HL-60 (cell line): ENCODE results near the gene CASTOR1.

ENCODE experiments used
- DNase-seq, 2 experiments: peaks; one replicate each; pipeline ENCODE4 v3.0.0-alpha.2; 2010 to 2020; ENCODE audit warnings: low read depth in 1 of 2, low spot score in 1 of 2
- H3K27ac ChIP-seq: fragments of 250-450 bp; sonication (Bioruptor Pico); replicated peaks from 2 replicates; pipeline ENCODE4 v1.5.1; 2020; ENCODE audit warnings: mild to moderate bottlenecking, moderate library complexity
- H3K27me3 ChIP-seq: fragments of 250-450 bp; sonication (Bioruptor Pico); 2 replicates; pipeline ENCODE4 v1.5.1; 2021; ENCODE audit warnings: mild to moderate bottlenecking, moderate library complexity; ENCODE audit not compliant: insufficient read depth, poor library complexity, severe bottlenecking
- H3K4me3 ChIP-seq: replicated peaks from 2 replicates; pipeline ENCODE4 v1.5.1; 2011; ENCODE audit warnings: mild to moderate bottlenecking, control low read depth, low read length; ENCODE audit not compliant: insufficient read depth
- CTCF ChIP-seq: IDR thresholded peaks from one replicate; pipeline ENCODE4 v1.5.1; 2011; ENCODE audit warnings: low read length, control low read depth, inconsistent platforms; ENCODE audit not compliant: insufficient read depth
- GABPA ChIP-seq: IDR thresholded peaks from 2 replicates; pipeline ENCODE4 v1.6.1; 2012; ENCODE audit warnings: low read depth
- POLR2AphosphoS5 ChIP-seq: IDR thresholded peaks from 2 replicates; pipeline ENCODE4 v1.6.1; 2012; ENCODE audit warnings: low read depth
- REST ChIP-seq: IDR thresholded peaks from 2 replicates; pipeline ENCODE4 v1.6.1; 2012; ENCODE audit warnings: low read depth; ENCODE audit not compliant: insufficient replicate concordance
- SPI1 ChIP-seq: IDR thresholded peaks from 2 replicates; pipeline ENCODE4 v1.6.1; 2012; ENCODE audit warnings: low read depth, mild to moderate bottlenecking, borderline replicate concordance

The CASTOR1 gene

GRCh38 chr22:30240541-30241417 is 48.5 kb downstream of the CASTOR1 start:
- no peak overlapping the region for H3K27ac ChIP-seq
- H3K27me3 ChIP-seq, result peaks cover 13% of the 10 kb centered on the region
- DNase-seq, result no peak
- no peak overlapping the region for H3K4me3 ChIP-seq
- no peak for TF ChIP-seq POLR2AphosphoS5
- TF ChIP-seq CTCF, result no peak
- no peak for TF ChIP-seq REST
- TF ChIP-seq SPI1, result no peak
- no peak for TF ChIP-seq GABPA

- Histone ChIP-seq H3K27me3 (peaks cover 6% of the 10 kb centered on the region), H3K4me3 (no peak overlapping the region), H3K27ac (no peak overlapping the region)
- DNase-seq, result peak in 1 of 2 experiments; percentile 31
- TF ChIP-seq SPI1 (no peak), GABPA (no peak), REST (no peak), POLR2AphosphoS5 (no peak), CTCF (no peak)
Observed at GRCh38 chr22:30239488-30240405, 49.6 kb downstream of the CASTOR1 start.

- Histone ChIP-seq H3K27me3 (no peaks in the 10 kb centered on the region), H3K4me3 (no peak overlapping the region), H3K27ac (no peak overlapping the region)
- TF ChIP-seq SPI1, result no peak
- TF ChIP-seq CTCF, result no peak
- no peak for TF ChIP-seq REST
- TF ChIP-seq GABPA, result no peak
- DNase-seq, result no peak
Observed at GRCh38 chr22:30238661-30239487, 50.4 kb downstream of the CASTOR1 start.
